SKM-1 treated with dmso at 0.1 percent for 144 hours (cell line): ENCODE measurements around the gene MOCS2.
"Not testable (repeated sequence)": the region's sequence is repeated elsewhere in the genome, so short reads cannot be mapped to it uniquely, and the experiment has no call there.

ENCODE experiments used
- DNase-seq: peaks from one replicate; lab custom pipeline; 2025; ENCODE audit not compliant: unreplicated experiment; lab: John Stamatoyannopoulos, UW

MOCS2 gene

GRCh38 chr5:53109443-53110127 is at the start of gene MOCS2:
MOCS2 (minus strand) TSS chr5:53109757; CDS start chr5:53107174, 2,583 bp downstream.
- peak; percentile 78 for DNase-seq

GRCh38 chr5:53151713-53152458 is 42.3 kb upstream of the MOCS2 start:
- no peak for DNase-seq

- DNase-seq = no peak
Measured at GRCh38 chr5:53133020-53133419, 23.5 kb upstream of the MOCS2 start.

- DNase-seq = no peak
Measured at GRCh38 chr5:53130266-53130665, 20.7 kb upstream of the MOCS2 start.

- DNase-seq = no peak
Measured at GRCh38 chr5:53128481-53128880, 18.9 kb upstream of the MOCS2 start.

- DNase-seq = no peak
Measured at GRCh38 chr5:53127107-53127506, 17.6 kb upstream of the MOCS2 start.

- no peak for DNase-seq
Measured at GRCh38 chr5:53126521-53126920, 17.0 kb upstream of the MOCS2 start.

- DNase-seq = no peak
Measured at GRCh38 chr5:53123702-53124101, 14.1 kb upstream of the MOCS2 start.

GRCh38 chr5:53120165-53120564 is 10.6 kb upstream of the MOCS2 start:
- no peak for DNase-seq

- no peak for DNase-seq
Measured at GRCh38 chr5:53118879-53119278, 9.3 kb upstream of the MOCS2 start.

- no peak for DNase-seq
Measured at GRCh38 chr5:53116597-53116996, 7.0 kb upstream of the MOCS2 start.

- no peak for DNase-seq
Measured at GRCh38 chr5:53114988-53115387, 5.4 kb upstream of the MOCS2 start.

- DNase-seq = no peak
Measured at GRCh38 chr5:53113947-53114346, 4.4 kb upstream of the MOCS2 start.

GRCh38 chr5:53112909-53113308 is 3.4 kb upstream of the MOCS2 start:
- no peak for DNase-seq

GRCh38 chr5:53112307-53112706 is 2.8 kb upstream of the MOCS2 start:
- not testable (repeated sequence) for DNase-seq

GRCh38 chr5:53111139-53111538 is 1.6 kb upstream of the MOCS2 start:
- DNase-seq = no peak

GRCh38 chr5:53110156-53110555 is 599 bp upstream of the MOCS2 start:
- DNase-seq = no peak

- DNase-seq = peak; percentile 2
Measured at GRCh38 chr5:53109056-53109442, 508 bp downstream of the MOCS2 start.

- no peak for DNase-seq
Measured at GRCh38 chr5:53105611-53106300, 3.8 kb downstream of the MOCS2 start.

GRCh38 chr5:53100606-53101005 is 9.0 kb downstream of the MOCS2 start:
- no peak for DNase-seq

- DNase-seq = no peak
Measured at GRCh38 chr5:53099546-53099945, 10.0 kb downstream of the MOCS2 start.

GRCh38 chr5:53095931-53096525 is 13.5 kb downstream of the MOCS2 start:
- peak; percentile 41 for DNase-seq
